Fibroblast of the conjunctiva (primary cell): ENCODE measurements around the gene OR6C65.
"Not testable (repeated sequence)": the region's sequence is repeated elsewhere in the genome, so short reads cannot be mapped to it uniquely, and the experiment has no call there.

Experiments used
- DNase-seq: peaks from one replicate; pipeline ENCODE4 v3.0.0-alpha.2; 2010; ENCODE audit warnings: low read depth

The OR6C65 gene

DNA sequence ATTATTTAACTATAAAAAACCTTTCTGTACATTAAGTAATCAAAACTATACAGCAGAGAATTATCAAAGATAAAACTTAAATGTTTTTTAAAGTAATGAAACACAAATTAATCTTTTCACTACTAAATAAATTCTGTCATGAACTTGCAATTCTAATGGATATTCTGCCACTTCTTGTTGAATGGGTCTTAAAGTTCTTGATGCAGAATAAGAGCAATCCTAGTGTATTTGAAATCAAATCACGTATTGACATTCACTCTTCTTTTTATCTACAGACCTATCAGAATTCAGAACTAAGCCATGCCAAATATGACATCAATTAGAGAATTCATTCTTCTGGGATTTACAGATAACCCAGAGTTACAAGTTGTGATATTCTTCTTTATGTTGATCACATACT, at the start of gene OR6C65:
Gene OR6C65, plus strand, starts transcription at position 301 of the 400 bp plus-strand sequence. Its CDS starts 0 bp downstream, at position 301.
- no peak for DNase-seq

DNA sequence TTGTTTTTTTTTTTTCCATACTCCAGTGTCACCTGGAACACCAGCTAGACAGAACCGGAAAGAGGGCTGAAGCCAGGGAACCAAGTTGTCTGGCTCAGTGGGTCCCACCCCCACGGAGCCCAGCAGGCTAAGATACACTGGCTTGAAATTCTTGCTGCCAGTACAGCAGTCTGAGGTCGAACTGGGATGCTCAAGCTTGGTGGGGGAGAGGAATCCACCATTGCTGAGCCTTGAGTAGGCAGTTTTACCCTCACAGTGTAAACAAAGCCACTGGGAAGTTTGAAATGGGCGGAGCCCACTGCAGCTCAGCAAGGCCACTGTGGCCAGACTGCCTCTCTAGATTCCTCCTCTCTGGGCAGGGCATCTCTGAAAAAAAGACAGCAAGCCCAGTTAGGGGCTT, 45.0 kb upstream of the OR6C65 start:
- DNase-seq: not testable (repeated sequence)

DNA sequence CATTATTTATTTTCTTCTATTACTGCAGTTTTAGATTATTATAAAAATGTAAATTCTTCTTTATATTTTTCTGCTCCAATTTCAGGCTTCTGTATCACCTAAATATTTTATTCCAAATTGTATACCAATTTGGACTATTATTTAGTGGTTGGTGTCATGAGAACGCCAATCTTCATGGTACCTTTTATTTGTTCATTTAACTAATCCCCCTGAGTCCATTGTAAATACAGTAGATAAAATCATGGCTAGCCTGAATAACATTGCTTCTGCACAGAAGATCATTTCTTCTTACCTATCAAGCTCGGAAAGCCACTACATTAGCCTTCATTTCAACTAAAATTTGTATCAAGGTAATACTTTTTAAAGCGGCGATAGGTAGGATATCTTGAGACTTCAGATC, 37.7 kb upstream of the OR6C65 start, which contains the start of gene OR6C75:
Gene OR6C75, plus strand, starts transcription at position 301 of the 400 bp plus-strand sequence. CDS start 2,136 bp downstream, outside the sequence.
- DNase-seq: no peak

DNA sequence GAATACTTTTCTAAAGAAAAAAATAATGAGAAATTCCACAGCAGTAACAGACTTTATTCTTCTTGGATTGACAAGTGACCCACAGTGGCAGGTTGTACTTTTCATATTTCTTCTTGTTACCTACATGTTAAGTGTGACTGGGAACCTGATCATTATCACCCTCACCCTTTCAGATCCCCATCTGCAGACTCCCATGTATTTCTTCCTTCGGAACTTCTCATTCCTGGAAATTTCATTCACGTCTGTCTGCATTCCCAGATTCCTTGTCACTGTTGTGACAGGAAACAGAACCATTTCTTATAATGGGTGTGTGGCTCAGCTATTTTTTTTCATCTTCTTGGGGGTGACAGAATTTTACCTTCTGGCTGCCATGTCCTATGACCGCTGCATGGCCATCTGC, 35.2 kb upstream of the OR6C65 start:
- DNase-seq: no peak

DNA sequence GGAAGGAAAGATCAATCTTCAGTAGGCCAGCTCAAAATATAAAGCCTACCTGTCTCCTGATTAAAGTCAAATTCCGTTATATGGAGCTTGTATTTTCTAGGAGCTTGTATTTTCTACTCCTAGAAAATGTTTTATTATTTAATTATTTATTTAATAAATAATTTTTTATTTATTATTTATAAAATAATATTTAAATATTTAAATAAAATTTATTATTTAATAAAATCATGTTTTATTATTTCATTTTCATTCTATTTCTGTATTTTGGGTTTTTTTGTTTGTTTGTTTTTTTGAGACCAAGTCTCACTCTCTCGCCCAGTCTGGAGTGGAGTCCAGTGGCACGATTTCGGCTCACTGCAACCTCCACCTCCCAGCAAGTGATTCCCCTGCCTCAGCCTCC, 27.8 kb upstream of the OR6C65 start:
- no peak for DNase-seq

DNA sequence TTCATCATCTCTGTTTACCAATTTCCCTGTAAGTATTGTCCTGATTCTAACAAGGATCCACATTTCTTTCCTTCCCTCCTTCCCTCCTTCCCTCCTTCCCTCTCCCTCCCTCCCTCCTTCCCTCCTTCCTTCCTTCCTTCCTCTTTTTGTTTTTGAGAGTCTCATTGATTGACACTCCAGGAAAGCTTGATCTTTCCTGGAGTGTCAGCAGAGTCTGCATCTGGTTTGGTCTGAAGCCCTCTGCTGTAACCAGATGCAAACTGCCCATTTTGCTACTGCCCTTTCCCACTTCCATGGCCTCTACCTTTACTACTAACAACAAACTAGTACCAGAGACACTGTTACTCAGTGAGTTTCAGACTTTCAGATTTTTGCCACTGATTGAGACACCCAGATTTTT, 14.4 kb upstream of the OR6C65 start:
- no peak for DNase-seq

DNA sequence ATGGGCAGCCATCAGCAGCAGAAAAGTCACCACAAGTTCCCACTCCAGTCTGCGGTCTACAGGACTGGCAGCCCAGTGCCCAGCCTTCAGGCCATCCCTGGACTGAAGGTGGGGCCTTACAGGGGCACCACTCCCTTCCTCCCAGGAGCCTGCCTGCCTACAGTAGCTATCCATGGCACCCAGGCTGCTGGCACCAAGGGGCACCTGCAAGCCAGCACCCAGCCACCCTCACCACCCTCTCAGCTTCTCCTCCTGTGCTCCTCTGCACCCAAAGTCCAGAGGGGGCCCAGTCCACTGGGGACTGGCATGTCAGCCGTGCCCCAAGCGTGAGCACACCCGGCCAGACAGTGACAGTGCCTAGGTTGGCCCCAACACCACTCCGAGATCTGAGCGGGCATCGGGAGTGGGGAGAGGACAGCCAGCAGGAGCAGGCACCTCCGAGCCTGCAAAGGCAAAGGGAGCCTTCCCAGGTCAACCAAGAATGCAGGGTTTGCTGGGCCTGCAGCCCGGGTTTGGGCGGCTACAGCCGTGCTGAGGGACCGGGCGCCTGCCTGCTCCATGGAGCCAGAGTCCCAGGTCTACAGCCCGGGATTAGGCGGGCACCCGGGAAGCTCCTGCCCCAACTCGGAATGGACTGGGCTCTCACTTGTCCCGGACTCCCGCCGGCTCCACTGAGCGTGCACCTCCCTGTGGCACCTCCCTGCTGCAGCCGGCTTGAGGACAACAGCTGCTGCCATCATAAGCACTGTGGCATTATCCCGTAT, 8.1 kb upstream of the OR6C65 start:
- DNase-seq: no peak

DNA sequence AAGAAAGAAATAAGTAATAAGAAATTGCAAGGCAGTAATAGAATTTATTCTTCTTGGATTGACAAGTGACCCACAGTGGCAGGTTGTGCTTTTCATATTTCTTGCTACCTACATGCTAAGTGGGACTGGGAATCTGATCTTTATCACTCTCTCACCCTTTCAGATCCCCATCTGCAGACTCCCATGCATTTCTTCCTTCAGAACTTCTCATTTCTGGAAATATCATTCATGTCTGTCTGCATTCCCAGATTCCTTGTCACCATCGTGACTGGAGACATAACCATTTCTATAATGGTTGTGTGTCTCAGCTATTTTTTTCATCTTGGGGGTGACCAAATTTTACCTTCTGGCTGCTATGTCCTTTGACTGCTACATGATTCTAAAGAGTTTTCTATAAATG, 4.0 kb upstream of the OR6C65 start:
- no peak for DNase-seq

DNA sequence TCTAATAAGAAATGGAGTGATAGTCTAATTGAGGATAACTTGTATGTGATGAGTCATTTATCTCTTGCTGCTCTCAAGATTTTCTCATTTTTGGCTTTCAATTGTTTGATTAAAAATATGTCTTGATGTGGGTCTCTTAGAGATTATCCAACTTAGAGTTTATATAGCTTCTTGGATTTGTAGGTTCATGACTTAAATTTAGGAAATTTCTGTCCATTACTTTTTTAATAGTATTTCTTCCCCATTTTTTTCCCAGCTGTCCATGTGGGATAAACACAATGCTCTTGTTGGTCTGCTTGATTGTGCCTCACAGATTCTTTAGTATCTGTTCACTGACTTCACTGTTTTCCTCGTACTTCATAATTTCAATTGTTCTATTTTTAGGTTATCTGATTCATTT, 7.5 kb downstream of the OR6C65 start:
- no peak for DNase-seq

DNA sequence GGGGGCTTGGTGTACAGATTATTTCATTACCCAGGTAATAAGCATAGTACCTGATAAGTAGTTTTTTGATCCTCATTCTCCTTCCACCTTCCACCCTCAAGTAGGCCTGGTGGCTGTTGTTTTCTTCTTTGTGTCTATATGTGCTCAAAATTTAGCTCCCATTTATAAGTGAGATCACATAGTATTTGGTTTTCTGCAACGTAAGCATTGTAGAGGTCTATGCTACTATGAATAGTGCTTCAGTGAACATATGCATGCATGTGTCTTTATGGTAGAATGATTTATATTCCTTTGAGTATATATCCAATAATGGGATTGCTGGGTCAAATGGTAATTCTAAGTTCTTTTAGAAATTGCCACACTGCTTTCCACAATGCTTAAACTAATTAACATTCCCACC, 8.8 kb downstream of the OR6C65 start:
- DNase-seq: not testable (repeated sequence)

DNA sequence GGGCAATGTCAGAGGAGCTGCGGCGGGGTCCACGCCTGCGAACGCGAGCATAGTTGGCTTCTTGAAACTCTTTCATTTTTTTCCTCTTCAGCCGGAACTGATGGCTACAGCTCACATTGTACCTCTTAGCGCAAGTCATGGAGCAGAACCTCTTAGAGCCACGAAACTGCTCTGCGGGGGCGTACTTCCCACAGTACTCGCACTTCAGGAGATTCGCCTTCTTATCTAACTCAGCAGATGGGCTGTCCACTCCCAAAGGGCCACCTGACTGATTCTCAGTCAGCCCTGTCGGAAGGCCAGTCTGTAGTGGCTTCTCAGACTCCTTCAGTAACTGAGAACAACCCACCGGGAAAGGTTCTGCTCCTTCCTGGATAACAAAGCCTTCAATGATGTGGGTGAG, 11.8 kb downstream of the OR6C65 start:
- DNase-seq: not testable (repeated sequence)

DNA sequence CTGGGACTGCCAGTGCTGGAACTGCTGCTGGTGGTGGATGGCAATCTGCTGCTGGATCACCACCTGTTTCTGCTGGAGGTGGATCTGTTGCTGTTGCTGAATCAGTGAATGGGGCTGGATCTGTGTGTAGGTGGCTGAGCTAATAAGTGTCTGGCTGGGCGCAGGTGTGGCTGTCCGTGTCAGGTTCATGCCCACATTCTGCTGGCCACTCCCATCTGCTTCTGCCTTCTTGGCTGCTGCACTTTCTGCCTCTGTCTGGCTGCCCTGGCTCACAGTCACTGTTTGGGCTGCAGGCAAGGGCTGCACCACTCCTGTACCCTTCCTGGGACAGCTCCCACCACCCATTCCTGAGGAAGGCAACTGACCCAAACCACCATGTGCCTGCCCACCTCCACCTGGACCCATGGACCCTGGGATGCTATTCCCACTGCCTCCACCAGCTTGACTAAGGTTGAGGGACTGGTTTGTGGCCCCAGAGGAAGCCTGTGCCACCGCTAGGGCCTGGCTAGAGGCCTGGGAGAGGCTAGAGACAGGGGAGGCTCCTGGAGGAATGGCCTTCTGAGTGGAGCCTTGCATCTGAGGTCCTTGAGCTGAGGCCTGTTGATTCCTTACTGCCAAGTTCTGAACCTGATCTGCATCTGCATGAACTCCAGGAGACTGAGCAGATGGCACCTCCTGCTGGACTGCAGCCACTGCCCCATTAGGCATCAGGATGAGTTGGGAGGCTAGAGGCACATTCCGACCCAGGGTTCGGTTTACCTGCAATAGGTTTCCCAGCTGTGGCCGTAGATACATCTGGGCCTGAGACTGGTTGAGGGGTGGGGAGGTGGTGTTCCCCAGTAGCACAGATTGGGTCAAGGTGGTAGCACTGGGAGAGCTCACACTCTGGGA, 13.4 kb downstream of the OR6C65 start:
- DNase-seq: not testable (repeated sequence)

DNA sequence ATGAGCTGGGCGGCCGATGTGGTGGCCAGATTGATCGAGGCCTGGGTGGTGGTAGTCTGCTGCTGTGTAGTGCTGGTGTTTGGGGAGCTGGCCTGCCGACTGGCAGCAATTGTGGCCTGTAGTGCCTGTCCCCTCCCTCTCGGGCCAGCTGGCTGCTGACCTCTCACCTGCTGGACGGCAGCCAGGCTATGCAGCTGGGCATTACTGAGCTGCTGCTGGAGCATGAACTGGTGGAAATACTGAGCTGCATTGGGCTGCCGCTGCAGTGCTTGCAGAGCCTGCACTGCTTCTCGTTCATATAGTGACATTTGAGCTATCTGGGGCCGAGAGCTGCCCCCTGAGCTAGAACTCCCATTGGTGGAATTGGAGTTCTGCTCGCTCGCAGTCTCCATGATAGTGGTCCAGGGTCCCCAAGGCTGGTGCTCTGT, 14.1 kb downstream of the OR6C65 start:
- DNase-seq: not testable (repeated sequence)

DNA sequence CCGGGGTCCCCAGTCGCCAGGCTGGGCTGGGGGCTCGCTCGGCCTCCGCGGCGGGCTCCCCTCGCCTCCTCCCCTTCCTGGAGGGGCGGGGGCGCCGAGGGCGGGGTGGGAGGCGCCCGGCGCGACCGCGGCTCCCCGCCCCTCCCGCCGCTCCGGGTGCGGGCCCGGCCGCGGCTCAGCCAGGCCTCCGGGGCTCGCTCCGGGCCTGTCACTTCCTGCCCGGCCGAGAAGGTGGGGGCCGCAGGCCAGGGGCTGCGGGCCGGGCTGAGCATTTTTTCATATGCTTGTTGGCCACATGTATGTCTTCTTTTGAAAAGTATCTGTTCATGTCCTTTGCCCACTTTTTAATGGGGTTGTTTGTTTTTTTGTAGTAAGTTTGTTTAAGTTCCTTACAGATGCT, 14.6 kb downstream of the OR6C65 start:
- not testable (repeated sequence) for DNase-seq

DNA sequence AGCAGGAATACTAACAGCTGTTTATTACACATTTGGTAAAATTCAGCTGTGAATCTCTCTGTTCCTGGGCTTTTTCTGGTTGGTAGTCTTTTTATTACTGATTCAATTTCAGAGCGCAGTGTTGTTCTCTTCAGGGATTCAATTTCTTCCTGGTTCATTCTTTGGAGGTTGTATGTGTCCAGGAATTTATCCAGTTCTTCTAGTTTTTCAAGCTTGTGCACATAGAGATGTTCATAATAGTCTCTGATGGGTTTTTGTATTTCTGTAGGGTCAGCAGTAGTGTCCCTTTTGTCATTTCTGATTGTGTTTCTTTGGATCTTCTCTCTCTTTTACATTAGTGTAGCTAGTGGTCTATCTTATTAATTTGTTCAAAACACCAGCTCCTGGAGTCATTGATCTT, 16.6 kb downstream of the OR6C65 start:
- DNase-seq: no peak

DNA sequence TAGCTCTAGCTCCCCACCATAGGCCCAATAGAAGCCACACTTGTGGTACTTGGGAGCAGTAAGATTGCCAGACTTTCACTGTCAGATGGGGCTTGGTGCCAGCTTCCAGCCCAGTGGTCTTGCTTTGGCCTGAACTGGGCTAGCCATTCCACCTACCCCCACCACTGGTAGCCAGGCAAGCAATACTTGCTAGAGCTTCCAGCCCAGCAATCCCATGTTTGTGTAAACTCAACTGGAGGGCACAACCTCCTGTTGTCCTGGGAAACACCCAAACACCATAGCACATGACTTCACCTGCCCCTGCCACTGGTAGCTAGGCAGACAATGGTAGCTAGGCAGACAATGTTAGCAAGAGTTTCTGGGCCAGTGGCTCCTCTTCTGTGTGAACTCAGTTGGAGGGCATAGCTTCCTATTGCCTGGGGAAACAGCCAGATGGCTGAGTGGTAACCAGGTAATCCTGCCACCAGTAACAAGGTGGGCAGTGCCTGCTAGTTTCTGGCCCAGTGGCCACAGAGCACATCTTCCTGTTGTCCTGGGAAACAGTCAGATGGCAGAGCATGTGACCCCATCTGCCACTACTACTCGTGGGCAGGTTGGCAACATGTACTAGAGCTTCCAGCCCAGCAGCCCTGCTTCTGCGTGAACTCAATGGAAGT, 20.1 kb downstream of the OR6C65 start:
- no peak for DNase-seq

DNA sequence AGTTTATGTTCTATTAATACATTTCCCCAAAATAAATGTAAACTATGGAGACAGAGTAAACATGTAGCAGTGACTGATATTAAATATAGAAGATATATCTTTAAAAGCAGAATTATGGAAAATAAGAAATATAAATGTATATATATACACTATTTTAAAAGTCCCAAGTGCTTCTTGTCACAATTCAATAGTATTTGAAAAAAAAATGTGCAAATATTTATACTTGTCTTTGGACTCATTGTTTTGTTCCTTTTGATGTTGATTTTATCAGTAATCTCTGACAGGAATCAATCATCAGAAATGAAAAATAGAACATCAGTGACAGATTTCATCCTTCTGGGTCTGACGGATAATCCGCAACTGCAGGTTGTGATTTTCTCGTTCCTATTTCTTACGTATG, 25.6 kb downstream of the OR6C65 start, which contains the start of gene OR6C76:
Gene OR6C76, plus strand, starts transcription at position 301 of the 400 bp plus-strand sequence. Its CDS starts 0 bp downstream, at position 301.
- no peak for DNase-seq

DNA sequence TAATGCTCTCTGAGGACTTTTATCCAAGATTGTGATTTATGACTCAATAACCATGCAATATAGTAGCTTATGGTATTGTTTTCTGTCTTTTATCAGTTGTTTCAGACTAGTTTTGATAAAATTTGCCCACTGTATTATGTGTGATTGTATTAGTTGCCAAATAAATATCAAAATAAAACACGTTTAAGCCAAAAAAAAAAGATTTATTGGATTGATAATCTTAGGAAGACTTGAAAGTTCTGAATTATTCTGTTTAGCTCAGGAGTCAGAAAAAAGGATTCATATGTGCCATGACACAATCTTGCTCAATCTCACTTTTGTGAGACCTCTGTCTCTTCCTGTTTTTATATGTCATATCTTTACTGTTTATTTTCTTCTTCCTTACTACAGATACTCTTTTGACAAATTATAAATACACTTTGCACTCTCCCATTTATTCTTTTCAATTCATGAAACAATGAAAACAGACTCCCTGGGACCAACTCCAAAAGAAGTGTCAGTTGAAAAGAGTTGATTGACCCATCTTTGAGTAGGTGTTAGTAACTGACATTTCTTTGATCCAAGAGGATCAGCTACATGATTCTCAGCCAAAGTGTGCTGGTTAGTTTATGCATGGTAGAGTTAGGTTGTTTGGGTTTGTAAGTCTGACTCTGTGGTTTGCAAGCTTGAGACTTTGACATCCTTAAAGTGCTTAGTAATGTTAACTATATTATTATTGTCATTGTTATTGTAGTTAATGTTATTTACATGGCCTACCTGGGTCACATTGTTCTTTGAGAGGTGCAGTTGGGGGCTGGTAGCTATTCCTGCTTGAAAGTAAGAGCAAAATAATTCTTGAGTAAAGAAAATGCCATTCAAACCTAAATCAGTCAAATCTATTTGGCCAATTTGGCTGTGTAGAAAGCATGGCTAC, 28.3 kb downstream of the OR6C65 start:
- no peak for DNase-seq

DNA sequence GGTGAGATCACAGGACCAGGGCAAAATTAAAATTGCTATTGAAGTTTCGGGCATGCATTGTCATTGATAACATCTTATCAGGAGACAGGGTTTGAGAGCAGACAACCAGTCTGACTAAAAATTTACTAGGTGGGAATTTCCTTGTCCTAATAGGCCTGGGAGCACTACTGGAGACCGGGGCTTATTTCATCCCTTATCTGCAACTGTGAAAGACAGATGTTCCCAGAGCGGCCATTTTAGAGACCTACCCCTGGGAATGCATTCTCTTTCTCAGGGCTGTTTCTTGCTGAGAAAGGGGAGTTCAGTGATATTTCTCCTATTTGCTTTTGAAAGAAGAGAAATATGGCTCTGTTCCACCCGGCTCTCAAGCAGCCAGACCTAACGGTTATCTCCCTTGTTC, 40.9 kb downstream of the OR6C65 start:
- not testable (repeated sequence) for DNase-seq

DNA sequence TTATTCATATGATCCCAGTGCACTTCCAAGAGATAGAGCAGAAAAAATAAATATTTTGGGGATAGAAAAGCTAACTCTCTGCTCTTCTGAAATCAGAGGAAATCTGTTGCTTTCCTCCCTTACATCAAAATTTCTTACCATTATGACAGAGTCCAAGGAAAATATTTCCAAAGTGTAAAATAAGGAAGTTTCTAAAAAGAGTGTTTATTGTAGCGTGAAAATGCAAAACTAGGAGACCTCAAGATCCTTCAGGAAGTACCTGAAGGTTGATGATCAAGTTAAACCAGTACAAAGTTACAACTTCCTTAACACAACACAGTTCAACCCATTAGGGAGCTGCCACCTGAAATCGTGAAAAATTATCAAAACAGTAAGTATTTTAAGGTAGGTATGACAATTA, 43.4 kb downstream of the OR6C65 start, which contains the start of gene OR6C2:
Gene OR6C2, plus strand, starts transcription at position 301 of the 400 bp plus-strand sequence. CDS start 8,138 bp downstream, outside the sequence.
- DNase-seq: no peak

DNA sequence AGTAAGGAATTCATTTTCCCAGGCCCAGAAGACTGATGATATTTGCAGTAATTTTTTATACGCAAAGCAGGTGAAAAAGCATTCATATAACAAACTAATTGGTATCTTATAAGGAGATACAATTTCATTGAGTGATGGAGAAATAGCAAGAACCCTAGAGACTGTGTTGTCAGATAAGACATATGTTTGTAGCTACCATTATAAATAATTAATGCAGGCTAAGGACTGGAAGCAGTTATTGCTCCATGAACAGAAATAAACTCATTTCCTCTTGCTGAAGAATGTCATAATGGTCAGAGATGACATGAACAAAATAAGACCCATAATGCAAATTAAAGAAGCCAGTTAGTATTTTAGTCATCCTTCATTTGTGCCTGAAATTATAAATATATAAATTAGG, 45.0 kb downstream of the OR6C65 start:
- DNase-seq: no peak
